Cardiac fibroblast (primary cell): ENCODE data around the gene SMC5.
"Not testable (repeated sequence)": the region's sequence is repeated elsewhere in the genome, so short reads cannot be mapped to it uniquely, and the experiment has no call there.

Source experiments
- DNase-seq, 2 donors: peaks; one replicate each; pipeline versions ENCODE4 v3.0.0 to v3.0.0-alpha.2; 2010; ENCODE audit warnings: low read depth in 2 of 2
- H3K4me3 ChIP-seq, 2 donors: replicated peaks in 1 of 2; 1 replicate in 1 of 2; 2 replicates in 1 of 2; pipeline ENCODE4 v1.5.1; 2011; ENCODE audit warnings: low read depth in 2 of 2, low read length in 2 of 2, mild to moderate bottlenecking in 2 of 2, moderate library complexity in 1 of 2
- TF ChIP-seq, protein P1 (sequence below): IDR thresholded peaks from one replicate; pipeline ENCODE4 v1.5.1; 2011; ENCODE audit warnings: low read depth, mild to moderate bottlenecking, low read length, inconsistent platforms

Gene SMC5

DNA sequence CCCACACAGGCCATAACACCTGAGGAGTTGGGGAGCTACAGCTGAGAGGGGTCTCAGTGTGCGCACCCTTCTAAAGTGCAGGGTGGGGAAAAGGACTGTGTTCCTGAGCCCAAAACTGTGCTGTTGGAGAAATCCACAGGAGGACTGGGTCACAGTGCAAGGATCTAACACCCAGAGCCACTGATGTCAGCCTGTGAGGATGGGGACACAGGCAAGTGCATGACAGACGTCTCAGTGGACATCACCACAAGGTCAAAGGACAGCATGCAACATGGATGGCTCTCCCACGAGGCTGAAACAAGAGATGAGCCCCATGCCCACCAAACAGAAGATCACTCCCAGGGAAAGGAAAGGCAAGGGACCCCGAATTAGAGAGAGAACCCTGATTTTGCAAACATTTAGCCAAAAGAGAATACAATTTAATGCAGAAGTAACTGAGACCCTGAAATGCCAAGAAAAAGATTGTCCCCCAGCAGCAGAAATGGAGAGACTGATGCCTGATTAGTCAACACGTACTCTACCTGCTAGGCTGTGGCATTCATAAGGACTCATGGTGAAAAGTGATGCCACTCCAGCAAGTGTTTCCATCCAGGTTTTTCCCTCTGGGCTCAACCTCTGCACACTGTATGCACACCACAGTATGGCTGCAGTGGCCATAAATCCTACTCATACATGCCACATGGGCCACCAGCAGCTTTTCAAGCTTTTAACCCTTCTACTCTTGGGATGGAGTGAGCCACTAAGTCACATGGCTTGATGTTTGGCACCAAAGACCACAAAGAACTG is 141.5 kb downstream of the SMC5 start:
- no peak for DNase-seq
- no peak overlapping the region for H3K4me3 ChIP-seq
- TF ChIP-seq, protein P1, sequence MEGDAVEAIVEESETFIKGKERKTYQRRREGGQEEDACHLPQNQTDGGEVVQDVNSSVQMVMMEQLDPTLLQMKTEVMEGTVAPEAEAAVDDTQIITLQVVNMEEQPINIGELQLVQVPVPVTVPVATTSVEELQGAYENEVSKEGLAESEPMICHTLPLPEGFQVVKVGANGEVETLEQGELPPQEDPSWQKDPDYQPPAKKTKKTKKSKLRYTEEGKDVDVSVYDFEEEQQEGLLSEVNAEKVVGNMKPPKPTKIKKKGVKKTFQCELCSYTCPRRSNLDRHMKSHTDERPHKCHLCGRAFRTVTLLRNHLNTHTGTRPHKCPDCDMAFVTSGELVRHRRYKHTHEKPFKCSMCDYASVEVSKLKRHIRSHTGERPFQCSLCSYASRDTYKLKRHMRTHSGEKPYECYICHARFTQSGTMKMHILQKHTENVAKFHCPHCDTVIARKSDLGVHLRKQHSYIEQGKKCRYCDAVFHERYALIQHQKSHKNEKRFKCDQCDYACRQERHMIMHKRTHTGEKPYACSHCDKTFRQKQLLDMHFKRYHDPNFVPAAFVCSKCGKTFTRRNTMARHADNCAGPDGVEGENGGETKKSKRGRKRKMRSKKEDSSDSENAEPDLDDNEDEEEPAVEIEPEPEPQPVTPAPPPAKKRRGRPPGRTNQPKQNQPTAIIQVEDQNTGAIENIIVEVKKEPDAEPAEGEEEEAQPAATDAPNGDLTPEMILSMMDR = no peak

- not testable (repeated sequence) for DNase-seq, H3K4me3 ChIP-seq
These were observed 142.5 kb downstream of the SMC5 start for GRCh38 chr9:70401241-70401640.

DNA sequence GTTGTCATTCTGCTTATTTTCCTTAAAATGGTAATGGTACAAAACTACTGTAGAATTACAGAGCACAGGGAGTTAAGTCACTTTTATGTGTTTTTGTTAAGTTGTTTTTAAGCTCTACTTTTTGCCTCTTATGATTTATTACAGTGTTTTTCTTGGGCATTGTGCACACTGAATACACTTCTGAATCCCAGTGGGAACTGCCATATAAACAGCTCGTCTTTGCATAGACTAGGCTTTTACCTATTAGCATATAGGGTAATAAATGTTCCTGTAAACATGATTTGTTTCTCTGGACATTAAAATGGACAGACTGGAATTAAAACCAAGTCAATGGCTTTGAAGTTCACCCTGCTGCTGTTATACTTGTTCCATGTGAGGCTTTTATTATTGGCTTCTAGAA is 143.4 kb downstream of the SMC5 start:
- H3K4me3 ChIP-seq = no peak overlapping the region
- TF ChIP-seq, protein P1 = no peak
- DNase-seq = no peak

GRCh38 chr9:70403166-70403565 is 144.4 kb downstream of the SMC5 start:
- H3K4me3 ChIP-seq = no peak overlapping the region
- DNase-seq = no peak
- TF ChIP-seq, protein P1 = no peak

DNA sequence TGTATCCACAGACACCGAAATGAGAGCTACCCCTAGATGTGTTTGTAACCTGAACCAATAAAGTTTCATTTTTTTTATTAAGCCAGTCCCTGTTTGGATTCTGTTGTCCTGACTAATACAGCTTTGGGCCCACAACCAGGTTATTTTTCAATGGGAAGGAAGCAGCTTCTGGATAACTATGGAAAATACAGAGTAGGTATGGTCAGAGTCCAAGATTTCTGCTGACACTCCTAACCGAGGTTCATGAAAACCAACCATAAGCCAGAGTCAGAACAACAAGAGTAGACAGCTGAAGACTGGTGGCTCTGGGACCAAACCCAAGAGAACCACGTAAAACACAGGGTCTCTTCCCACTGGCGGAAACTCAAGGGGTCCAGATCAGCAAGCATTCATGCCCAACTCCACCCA is 144.8 kb downstream of the SMC5 start:
- H3K4me3 ChIP-seq = no peak overlapping the region

DNA sequence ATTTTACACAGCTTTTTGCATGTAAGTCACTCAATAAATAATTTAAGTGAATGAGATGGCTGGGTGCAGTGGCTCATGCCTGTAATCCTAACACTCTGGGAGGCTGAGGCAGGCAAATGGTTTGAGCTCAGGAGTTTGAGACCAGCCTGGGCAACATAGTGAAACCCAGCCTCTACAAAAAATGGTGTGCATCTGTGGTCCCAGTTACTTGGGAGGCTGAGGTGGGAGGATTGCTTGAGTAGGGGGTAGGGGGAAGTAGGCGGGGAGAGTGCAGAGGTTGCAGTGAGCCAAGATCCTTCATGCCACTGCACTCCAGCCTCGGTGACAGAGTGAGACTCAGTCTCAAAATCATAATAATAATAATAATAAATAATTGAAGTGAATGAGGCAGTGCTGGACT is 145.5 kb downstream of the SMC5 start:
- DNase-seq = no peak
- TF ChIP-seq, protein P1 = no peak
- H3K4me3 ChIP-seq = no peak overlapping the region

More for the DNA sequence above, 144.8 kb downstream of the SMC5 start:
- peak in 1 of 2 donors; percentile 42 for DNase-seq
- TF ChIP-seq, protein P1 = no peak
